Right atrium auricular region (tissue), 2 donors: ENCODE results near the gene TBC1D21. TPM values are rescaled to one million over a fixed set of nuclear protein-coding genes. Genes with fewer than 3 reads are reported as not detected.

Experiments used
- DNase-seq: peaks from one replicate; pipeline ENCODE4 v3.0.0-alpha.2; 2019; ENCODE audit warnings: low spot score
- H3K27ac ChIP-seq, 2 donors: fragments of 200-600 bp; sonication (generic); 1 replicate in 1 of 2; 2 replicates in 1 of 2; pipeline ENCODE4 v1.5.1; 2016 to 2019
- H3K27me3 ChIP-seq, 2 donors: fragments of 200-600 bp; sonication (generic); one replicate each; pipeline versions ENCODE4 v1.5.1 to v1.6.0; 2017 to 2019
- H3K36me3 ChIP-seq: fragments of 200-600 bp; sonication (generic); one replicate; pipeline ENCODE4 v1.5.1; 2016
- H3K4me1 ChIP-seq, 2 donors: fragments of 200-600 bp; sonication (generic); one replicate each; pipeline versions ENCODE4 v1.5.1 to v1.6.0; 2017 to 2019
- H3K4me3 ChIP-seq, 2 donors: fragments of 200-600 bp; sonication (generic); 1 replicate in 1 of 2; 2 replicates in 1 of 2; pipeline ENCODE4 v1.5.1; 2017 to 2019; ENCODE audit warnings: mild to moderate bottlenecking in 1 of 2, moderate library complexity in 1 of 2
- H3K9me3 ChIP-seq, 2 donors: fragments of 200-600 bp; sonication (generic); one replicate each; pipeline ENCODE4 v1.5.1; 2019
- total RNA-seq, 2 donors: library from RNA; depleted of rRNA; stranded (reverse); fragments of >200 nt; gene quantifications; one replicate each; pipeline ENCODE4 v1.1.0, GENCODE V29; 2016
- TF ChIP-seq, protein P1 (sequence below), 2 donors: fragments of 200-600 bp; sonication (generic); IDR thresholded peaks; one replicate each; pipeline ENCODE4 v1.5.1; 2019; ENCODE audit warnings: antibody characterized with exemption in 2 of 2

TBC1D21 gene
- total RNA-seq, 2 donors from 2014 or later, result not detected

DNA sequence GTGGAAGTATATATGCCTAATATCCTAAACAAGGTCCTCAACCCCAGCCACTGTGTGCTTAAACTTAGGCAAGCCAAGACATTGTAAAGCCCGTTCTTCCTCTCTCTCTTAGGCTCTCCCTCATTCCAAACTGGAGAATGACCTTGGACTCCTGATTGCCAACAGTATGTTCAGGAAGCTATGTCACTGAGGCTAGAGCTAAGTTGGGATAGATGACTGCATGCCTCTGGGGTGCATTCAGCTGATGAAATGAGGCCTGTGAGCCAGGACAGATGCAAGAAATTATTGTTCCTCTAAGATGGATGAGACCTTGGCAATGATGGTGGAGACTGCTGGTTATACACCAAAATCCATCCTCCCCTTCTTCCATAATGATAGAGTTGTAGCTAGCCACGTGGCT lies 27.9 kb upstream of the TBC1D21 start:
- Histone ChIP-seq H3K27ac (no peak overlapping the region), H3K27me3 (no peaks in the 10 kb centered on the region), H3K36me3 (no peaks in the 10 kb centered on the region), H3K4me3 (no peak overlapping the region), H3K9me3 (no peaks in the 10 kb centered on the region), H3K4me1 (no peaks in the 10 kb centered on the region)
- TF ChIP-seq, protein P1, sequence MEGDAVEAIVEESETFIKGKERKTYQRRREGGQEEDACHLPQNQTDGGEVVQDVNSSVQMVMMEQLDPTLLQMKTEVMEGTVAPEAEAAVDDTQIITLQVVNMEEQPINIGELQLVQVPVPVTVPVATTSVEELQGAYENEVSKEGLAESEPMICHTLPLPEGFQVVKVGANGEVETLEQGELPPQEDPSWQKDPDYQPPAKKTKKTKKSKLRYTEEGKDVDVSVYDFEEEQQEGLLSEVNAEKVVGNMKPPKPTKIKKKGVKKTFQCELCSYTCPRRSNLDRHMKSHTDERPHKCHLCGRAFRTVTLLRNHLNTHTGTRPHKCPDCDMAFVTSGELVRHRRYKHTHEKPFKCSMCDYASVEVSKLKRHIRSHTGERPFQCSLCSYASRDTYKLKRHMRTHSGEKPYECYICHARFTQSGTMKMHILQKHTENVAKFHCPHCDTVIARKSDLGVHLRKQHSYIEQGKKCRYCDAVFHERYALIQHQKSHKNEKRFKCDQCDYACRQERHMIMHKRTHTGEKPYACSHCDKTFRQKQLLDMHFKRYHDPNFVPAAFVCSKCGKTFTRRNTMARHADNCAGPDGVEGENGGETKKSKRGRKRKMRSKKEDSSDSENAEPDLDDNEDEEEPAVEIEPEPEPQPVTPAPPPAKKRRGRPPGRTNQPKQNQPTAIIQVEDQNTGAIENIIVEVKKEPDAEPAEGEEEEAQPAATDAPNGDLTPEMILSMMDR (IDR thresholded peaks at IDR 0.05), result no peak
- DNase-seq, result no peak

GRCh38 chr15:73845907-73846306 lies 27.5 kb upstream of the TBC1D21 start:
- H3K27me3 ChIP-seq, result no peaks in the 10 kb centered on the region
- TF ChIP-seq, protein P1 (IDR thresholded peaks at IDR 0.05), result no peak
- H3K9me3 ChIP-seq, result no peaks in the 10 kb centered on the region
- H3K4me1 ChIP-seq, result no peaks in the 10 kb centered on the region
- DNase-seq, result no peak
- no peak overlapping the region for H3K27ac ChIP-seq
- H3K4me3 ChIP-seq, result no peak overlapping the region
- no peaks in the 10 kb centered on the region for H3K36me3 ChIP-seq

GRCh38 chr15:73849641-73850040 lies 23.7 kb upstream of the TBC1D21 start:
- no peak overlapping the region for H3K4me3 ChIP-seq
- TF ChIP-seq, protein P1 (IDR thresholded peaks at IDR 0.05), result no peak
- H3K27ac ChIP-seq, result no peak overlapping the region
- H3K4me1 ChIP-seq, result peaks cover 0 to 9% of the 10 kb centered on the region in 2 donors
- no peaks in the 10 kb centered on the region for H3K9me3 ChIP-seq
- no peak for DNase-seq
- no peaks in the 10 kb centered on the region for H3K36me3 ChIP-seq
- no peaks in the 10 kb centered on the region for H3K27me3 ChIP-seq

- H3K4me3 ChIP-seq, result no peak overlapping the region
Measured at GRCh38 chr15:73850228-73850627, 23.1 kb upstream of the TBC1D21 start.

DNA sequence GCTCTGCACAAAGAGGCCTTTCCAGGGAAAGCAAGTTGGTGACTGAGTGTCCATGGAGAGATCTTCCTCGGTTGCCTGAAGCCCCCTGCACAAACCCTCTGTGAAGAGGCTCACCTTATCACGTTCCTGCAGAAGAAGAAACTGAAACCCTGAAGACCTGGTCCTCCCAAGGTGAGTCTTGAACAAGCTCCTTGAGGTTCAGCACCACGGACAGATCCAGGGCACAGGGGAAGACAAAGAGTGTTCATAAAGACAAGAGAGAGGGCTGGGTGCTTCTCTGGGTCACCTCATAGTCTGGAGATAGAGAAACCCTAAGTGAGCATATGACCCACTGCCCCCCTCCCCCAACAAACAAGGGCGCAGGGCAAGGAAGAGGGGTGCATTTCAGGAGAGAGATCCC lies 21.7 kb upstream of the TBC1D21 start:
- Histone ChIP-seq H3K4me1 (peaks cover 0 to 19% of the 10 kb centered on the region in 2 donors), H3K27me3 (no peaks in the 10 kb centered on the region), H3K36me3 (no peaks in the 10 kb centered on the region), H3K9me3 (no peaks in the 10 kb centered on the region), H3K4me3 (no peak overlapping the region), H3K27ac (no peak overlapping the region)
- TF ChIP-seq, protein P1 (IDR thresholded peaks at IDR 0.05), result no peak
- DNase-seq, result no peak

More at GRCh38 chr15:73850228-73850627, 23.1 kb upstream of the TBC1D21 start:
- Histone ChIP-seq H3K4me1 (peaks cover 0 to 13% of the 10 kb centered on the region in 2 donors), H3K27me3 (no peaks in the 10 kb centered on the region), H3K27ac (no peak overlapping the region), H3K36me3 (no peaks in the 10 kb centered on the region), H3K9me3 (no peaks in the 10 kb centered on the region)
- TF ChIP-seq, protein P1 (IDR thresholded peaks at IDR 0.05), result no peak
- DNase-seq, result no peak

- Histone ChIP-seq H3K27me3 (no peaks in the 10 kb centered on the region), H3K27ac (no peak overlapping the region), H3K9me3 (no peaks in the 10 kb centered on the region), H3K36me3 (no peaks in the 10 kb centered on the region), H3K4me3 (no peak overlapping the region), H3K4me1 (peaks cover 0 to 23% of the 10 kb centered on the region in 2 donors)
- DNase-seq, result no peak
- TF ChIP-seq, protein P1 (IDR thresholded peaks at IDR 0.05), result no peak
Measured at GRCh38 chr15:73852507-73852906, 20.9 kb upstream of the TBC1D21 start.
